Activated naive CD8-positive, alpha-beta T cell treated with anti-CD3 and anti-CD28 coated beads, Interleukin-2, amount 10 ng/mL, durations not matched to agents 7 days and 5 days (primary cell): Measurements from ENCODE around the gene AMY2A. TPM values are rescaled to one million over a fixed set of nuclear protein-coding genes. Genes with fewer than 3 reads are reported as not detected.
"Not testable (repeated sequence)": the region's sequence is repeated elsewhere in the genome, so short reads cannot be mapped to it uniquely, and the experiment has no call there.

Source experiments
- ATAC-seq: fragments of 150-1000 bp; cut with Tn5 transposase; one replicate; pipeline ENCODE4 v1.10.0; 2021; ENCODE audit warnings: low read depth, moderate library complexity
- POLR2A ChIA-PET: fragments of 350-600 bp; sonication (Branson Sonifier 250); formaldehyde crosslinking; loops from one replicate; lab custom pipeline; 2021; ENCODE audit warnings: antibody characterized with exemption; lab: Charles Lee
- DNase-seq: peaks from one replicate; pipeline ENCODE4 v3.0.0; 2021
- H3K27ac Mint-ChIP-seq: one replicate; pipeline ENCODE4 v1.8.0; 2022; ENCODE audit warnings: mild to moderate bottlenecking, mixed read lengths
- H3K27me3 Mint-ChIP-seq: one replicate; pipeline ENCODE4 v1.8.0; 2022; ENCODE audit warnings: mild to moderate bottlenecking, moderate library complexity, mixed read lengths
- H3K36me3 Mint-ChIP-seq: one replicate; pipeline ENCODE4 v1.8.0; 2021; ENCODE audit warnings: mild to moderate bottlenecking, mixed read lengths
- H3K4me1 Mint-ChIP-seq: one replicate; pipeline ENCODE4 v1.8.0; 2021; ENCODE audit warnings: mixed read lengths
- H3K4me3 Mint-ChIP-seq: one replicate; pipeline ENCODE4 v1.8.0; 2022; ENCODE audit warnings: mild to moderate bottlenecking, moderate library complexity, mixed read lengths
- H3K9me3 Mint-ChIP-seq: one replicate; pipeline ENCODE4 v1.8.0; 2021; ENCODE audit warnings: mixed read lengths
- total RNA-seq, 2 experiments: library from RNA; stranded (reverse); gene quantifications; one replicate each; pipeline ENCODE4 v1.2.3, GENCODE V29; 2021

AMY2A gene
- not detected for total RNA-seq

GRCh38 chr1:103616994-103617477 lies at the start of gene AMY2A:
Gene AMY2A (plus strand): TSS chr1:103617427. CDS start chr1:103617441, 14 bp downstream.
- H3K36me3 Mint-ChIP-seq, ATAC-seq, H3K9me3 Mint-ChIP-seq, H3K27ac Mint-ChIP-seq, H3K4me3 Mint-ChIP-seq, H3K27me3 Mint-ChIP-seq, POLR2A ChIA-PET, DNase-seq, H3K4me1 Mint-ChIP-seq: not testable (repeated sequence)

DNA sequence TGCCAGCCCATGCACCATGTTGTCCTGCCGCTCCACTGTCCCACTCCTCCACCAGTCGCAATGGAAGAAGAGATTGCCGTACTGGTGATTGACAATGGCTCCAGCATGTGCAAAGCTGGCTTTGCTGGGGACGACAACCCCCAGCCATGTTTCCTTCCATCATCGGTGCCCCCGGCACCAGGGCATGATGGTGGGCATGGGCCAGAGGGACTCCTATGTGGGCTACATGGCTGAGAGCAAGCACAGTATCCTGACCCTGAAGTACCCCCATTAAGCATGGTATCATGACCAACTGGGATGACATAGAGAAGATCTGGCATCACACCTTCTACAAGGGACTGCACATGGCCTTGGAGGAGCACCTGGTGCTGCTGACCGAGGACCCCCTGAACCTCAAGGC lies 47.7 kb upstream of the AMY2A start:
- no peaks in the 10 kb centered on the region for H3K9me3 Mint-ChIP-seq
- peaks cover 3% of the 10 kb centered on the region for H3K36me3 Mint-ChIP-seq
- POLR2A ChIA-PET: no interaction called here
- no peaks in the 10 kb centered on the region for H3K27me3 Mint-ChIP-seq
- ATAC-seq: no peak
- no peaks in the 10 kb centered on the region for H3K4me1 Mint-ChIP-seq
- no peak overlapping the region for H3K27ac Mint-ChIP-seq
- DNase-seq: no peak
- H3K4me3 Mint-ChIP-seq: no peak overlapping the region

GRCh38 chr1:103571289-103571688 lies 45.9 kb upstream of the AMY2A start, which contains the start of gene AMY2B:
Gene AMY2B (plus strand): TSS chr1:103571589. CDS start chr1:103571603, 14 bp downstream.
- H3K36me3 Mint-ChIP-seq, H3K4me1 Mint-ChIP-seq, H3K4me3 Mint-ChIP-seq, H3K9me3 Mint-ChIP-seq, H3K27me3 Mint-ChIP-seq, ATAC-seq, POLR2A ChIA-PET, DNase-seq, H3K27ac Mint-ChIP-seq: not testable (repeated sequence)

DNA sequence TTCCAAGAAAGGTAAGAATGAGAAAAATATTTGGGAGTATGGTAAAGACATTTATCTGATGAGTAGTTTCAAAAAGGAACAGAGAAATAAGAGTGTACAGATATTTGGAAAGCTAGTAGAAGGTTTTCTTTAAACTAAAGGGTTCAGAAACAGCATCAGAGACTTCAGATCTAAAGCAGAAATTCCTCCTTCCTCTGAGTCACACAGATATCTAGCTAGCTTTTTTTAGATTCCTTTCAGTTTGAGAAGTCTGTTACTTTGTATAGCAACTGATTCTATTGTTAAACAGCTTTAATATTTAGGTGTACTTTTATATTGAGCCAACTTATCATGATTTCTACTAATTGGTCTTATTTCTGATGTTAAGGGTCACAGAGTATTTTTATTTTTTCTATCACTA lies 41.2 kb upstream of the AMY2A start:
- H3K36me3 Mint-ChIP-seq: no peaks in the 10 kb centered on the region
- POLR2A ChIA-PET: no interaction called here
- no peak overlapping the region for H3K27ac Mint-ChIP-seq
- H3K4me3 Mint-ChIP-seq: no peak overlapping the region
- no peaks in the 10 kb centered on the region for H3K4me1 Mint-ChIP-seq
- ATAC-seq (no peak), DNase-seq (no peak)
- no peaks in the 10 kb centered on the region for H3K27me3 Mint-ChIP-seq
- H3K9me3 Mint-ChIP-seq: no peaks in the 10 kb centered on the region

DNA sequence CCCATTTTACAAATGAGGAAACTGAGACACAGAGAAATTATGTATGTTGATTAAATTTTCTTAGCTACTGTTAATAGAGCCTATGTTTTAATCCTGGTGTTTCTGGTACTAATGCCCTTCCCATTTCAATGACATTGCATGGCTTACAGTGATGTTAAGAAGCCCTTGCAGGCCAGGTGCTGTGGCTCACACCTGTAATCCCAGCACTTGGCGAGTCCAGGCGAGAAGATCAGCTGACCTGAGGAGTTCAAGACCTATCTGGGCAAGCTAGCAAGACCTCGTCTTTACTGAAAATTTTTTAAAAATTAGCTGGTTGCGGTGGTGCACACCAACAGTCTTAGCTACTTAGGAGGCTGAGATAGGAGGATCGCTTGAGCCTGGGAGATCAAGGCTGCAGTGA lies 40.4 kb upstream of the AMY2A start:
- H3K27ac Mint-ChIP-seq, H3K9me3 Mint-ChIP-seq, POLR2A ChIA-PET, ATAC-seq, H3K36me3 Mint-ChIP-seq, H3K4me3 Mint-ChIP-seq, DNase-seq, H3K27me3 Mint-ChIP-seq, H3K4me1 Mint-ChIP-seq: not testable (repeated sequence)

DNA sequence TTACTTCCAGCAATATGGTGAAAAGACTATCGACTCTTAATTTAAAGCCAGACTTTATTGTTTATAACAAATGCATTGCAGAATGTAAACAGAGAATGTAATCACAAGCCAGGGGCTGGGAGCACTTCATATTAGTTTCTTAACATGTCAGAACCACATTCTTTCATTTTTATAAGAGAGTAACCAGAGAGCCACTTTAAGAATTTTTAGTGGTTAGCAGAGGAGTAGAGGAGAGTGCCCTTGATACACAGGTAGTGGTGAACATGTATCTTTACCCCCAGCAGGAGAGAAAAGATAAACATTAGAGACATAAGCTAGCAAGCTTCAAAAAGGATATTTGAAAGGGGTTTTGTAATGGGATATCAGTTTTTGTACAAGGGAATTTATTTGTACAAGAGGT lies 34.8 kb upstream of the AMY2A start:
- no peaks in the 10 kb centered on the region for H3K36me3 Mint-ChIP-seq

DNA sequence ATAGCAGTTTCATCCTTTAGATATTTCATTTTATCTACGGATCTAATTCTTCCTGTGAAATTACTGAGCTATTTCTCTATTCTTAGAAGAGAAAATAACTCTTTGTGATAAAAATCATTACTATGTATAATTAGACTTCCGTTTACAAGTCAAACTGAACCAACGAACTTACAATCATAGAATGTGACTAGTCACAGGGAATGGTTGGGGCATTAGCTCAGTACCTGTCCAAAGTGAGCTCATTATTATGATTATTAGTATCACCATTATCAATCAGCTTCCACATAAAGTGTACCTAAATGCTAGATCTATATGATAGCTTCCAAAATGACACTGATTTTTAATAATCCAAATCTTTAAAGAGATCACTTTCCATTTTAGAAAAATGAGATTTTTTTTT lies 33.3 kb upstream of the AMY2A start:
- no peak overlapping the region for H3K27ac Mint-ChIP-seq
- POLR2A ChIA-PET: no interaction called here
- no peaks in the 10 kb centered on the region for H3K27me3 Mint-ChIP-seq
- peaks cover 2% of the 10 kb centered on the region for H3K9me3 Mint-ChIP-seq
- ATAC-seq (no peak), DNase-seq (no peak)
- no peaks in the 10 kb centered on the region for H3K36me3 Mint-ChIP-seq
- H3K4me3 Mint-ChIP-seq: no peak overlapping the region
- H3K4me1 Mint-ChIP-seq: no peaks in the 10 kb centered on the region

More for the DNA sequence above, 34.8 kb upstream of the AMY2A start:
- no peaks in the 10 kb centered on the region for H3K9me3 Mint-ChIP-seq
- H3K4me1 Mint-ChIP-seq: no peaks in the 10 kb centered on the region
- no peaks in the 10 kb centered on the region for H3K27me3 Mint-ChIP-seq
- POLR2A ChIA-PET: no interaction called here
- ATAC-seq (no peak), DNase-seq (no peak)
- H3K27ac Mint-ChIP-seq: no peak overlapping the region
- no peak overlapping the region for H3K4me3 Mint-ChIP-seq

DNA sequence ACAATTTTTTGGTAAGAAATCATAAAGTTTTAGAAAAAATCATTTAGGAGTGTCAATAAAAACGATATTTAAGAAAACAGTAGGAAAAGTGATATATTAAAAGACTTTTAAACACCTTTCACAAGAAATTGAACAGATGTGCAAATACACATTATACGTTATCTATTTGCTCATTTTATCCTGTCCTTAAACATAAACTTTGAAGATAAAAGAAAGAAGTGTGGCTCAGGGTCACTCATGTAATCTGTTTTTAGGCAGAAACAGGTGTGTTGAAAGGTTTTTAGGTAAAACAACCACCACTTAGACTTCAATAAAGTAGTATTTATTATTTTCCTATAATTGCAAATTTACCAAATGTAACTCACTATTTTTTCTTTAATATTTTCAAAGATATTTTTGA lies 32.7 kb upstream of the AMY2A start:
- POLR2A ChIA-PET: no interaction called here
- Mint-ChIP-seq H3K4me3 (no peak overlapping the region), H3K27me3 (no peaks in the 10 kb centered on the region), H3K36me3 (no peaks in the 10 kb centered on the region), H3K27ac (no peak overlapping the region), H3K9me3 (peaks cover 5% of the 10 kb centered on the region), H3K4me1 (no peaks in the 10 kb centered on the region)
- DNase-seq (no peak), ATAC-seq (no peak)

DNA sequence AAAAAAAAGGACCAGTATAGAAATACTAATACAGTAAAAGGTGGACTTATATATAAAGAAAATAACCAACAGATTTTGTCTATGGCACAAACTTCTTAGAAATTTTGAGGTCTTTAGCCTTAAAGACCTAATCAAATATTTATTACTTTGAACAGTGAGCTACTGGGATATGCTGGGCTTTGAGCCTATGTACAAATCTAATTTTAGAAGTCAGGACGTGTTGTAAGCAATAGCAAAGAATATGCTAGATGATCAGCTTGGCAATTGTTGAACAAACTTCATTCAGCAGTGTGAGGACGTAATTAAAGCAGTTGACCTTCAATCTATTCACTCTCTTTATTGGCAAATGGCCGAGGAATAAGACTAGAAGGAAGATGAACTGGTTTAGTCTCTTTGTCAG lies 14.5 kb upstream of the AMY2A start:
- H3K36me3 Mint-ChIP-seq, H3K9me3 Mint-ChIP-seq, DNase-seq, H3K27ac Mint-ChIP-seq, ATAC-seq, H3K4me1 Mint-ChIP-seq, H3K27me3 Mint-ChIP-seq, H3K4me3 Mint-ChIP-seq, POLR2A ChIA-PET: not testable (repeated sequence)

GRCh38 chr1:103616362-103616761 lies 865 bp upstream of the AMY2A start:
- POLR2A ChIA-PET: no interaction called here
- Mint-ChIP-seq H3K9me3 (no peaks in the 10 kb centered on the region), H3K4me3 (no peak overlapping the region), H3K4me1 (no peaks in the 10 kb centered on the region), H3K36me3 (no peaks in the 10 kb centered on the region), H3K27me3 (no peaks in the 10 kb centered on the region), H3K27ac (no peak overlapping the region)
- no peak for ATAC-seq
- no peak for DNase-seq

DNA sequence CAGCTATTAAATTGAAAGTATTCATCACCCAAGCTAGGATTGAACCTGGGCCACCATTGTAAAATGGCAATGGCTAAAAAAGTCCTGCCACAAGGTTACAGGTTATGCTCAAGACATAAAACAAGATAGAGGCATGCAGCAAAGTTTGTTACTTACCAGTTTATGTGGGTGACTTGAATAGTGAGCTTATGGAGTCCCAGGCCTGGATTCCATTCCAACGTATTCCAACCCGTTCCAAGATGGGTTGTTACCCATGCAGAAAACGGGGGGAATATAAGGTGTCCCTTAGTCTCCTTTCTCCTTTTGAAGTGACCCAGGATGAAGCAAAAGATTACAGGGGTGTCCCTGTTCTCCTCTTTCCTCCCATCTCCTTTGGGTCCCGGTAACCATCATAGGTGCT lies 10.2 kb downstream of the AMY2A start:
- DNase-seq, POLR2A ChIA-PET, H3K9me3 Mint-ChIP-seq, ATAC-seq, H3K36me3 Mint-ChIP-seq, H3K27me3 Mint-ChIP-seq, H3K27ac Mint-ChIP-seq, H3K4me1 Mint-ChIP-seq, H3K4me3 Mint-ChIP-seq: not testable (repeated sequence)

- H3K27ac Mint-ChIP-seq, H3K4me1 Mint-ChIP-seq, H3K27me3 Mint-ChIP-seq, H3K36me3 Mint-ChIP-seq, DNase-seq, ATAC-seq, H3K9me3 Mint-ChIP-seq, POLR2A ChIA-PET, H3K4me3 Mint-ChIP-seq: not testable (repeated sequence)
These were observed 24.0 kb downstream of the AMY2A start for GRCh38 chr1:103641194-103641593.

- H3K27ac Mint-ChIP-seq, H3K4me3 Mint-ChIP-seq, POLR2A ChIA-PET, H3K4me1 Mint-ChIP-seq, H3K36me3 Mint-ChIP-seq, H3K27me3 Mint-ChIP-seq, H3K9me3 Mint-ChIP-seq, DNase-seq, ATAC-seq: not testable (repeated sequence)
These were observed 26.7 kb downstream of the AMY2A start for GRCh38 chr1:103643908-103644307.

DNA sequence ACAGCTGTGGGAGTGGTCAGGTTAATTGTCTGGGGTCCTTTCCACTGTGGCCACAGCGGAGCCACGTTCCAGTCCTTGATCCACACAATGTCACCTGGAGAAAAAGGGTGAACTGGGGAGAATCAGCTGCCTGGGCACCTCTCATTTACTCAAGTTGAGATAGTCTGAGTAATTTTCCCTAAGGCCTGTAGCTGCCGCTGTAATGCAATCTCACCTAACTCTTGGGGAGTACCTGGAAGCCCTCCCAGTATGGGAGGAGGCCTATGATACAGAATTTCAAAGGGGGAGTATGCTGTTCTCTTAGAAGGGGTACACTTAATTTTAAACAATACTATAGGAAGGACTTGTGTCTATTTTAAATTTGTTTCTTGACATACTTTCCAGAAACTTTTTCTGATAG lies 33.1 kb downstream of the AMY2A start:
- DNase-seq, H3K9me3 Mint-ChIP-seq, POLR2A ChIA-PET, ATAC-seq, H3K4me1 Mint-ChIP-seq, H3K4me3 Mint-ChIP-seq, H3K27ac Mint-ChIP-seq, H3K27me3 Mint-ChIP-seq, H3K36me3 Mint-ChIP-seq: not testable (repeated sequence)

GRCh38 chr1:103650889-103651288 lies 33.7 kb downstream of the AMY2A start:
- H3K9me3 Mint-ChIP-seq, ATAC-seq, H3K36me3 Mint-ChIP-seq, H3K4me1 Mint-ChIP-seq, POLR2A ChIA-PET, H3K27ac Mint-ChIP-seq, H3K4me3 Mint-ChIP-seq, H3K27me3 Mint-ChIP-seq, DNase-seq: not testable (repeated sequence)
